Heart left ventricle (tissue), 16 donors: ENCODE results near the gene SERINC4. TPM values are rescaled to one million over a fixed set of nuclear protein-coding genes. Genes with fewer than 3 reads are reported as not detected.
A peak's percentile ranks its signal among the peaks of the same experiment; 100 is the strongest.

ENCODE experiments used
- ATAC-seq, 4 donors: fragments of 200-7000 bp; cut with Tn5 transposase; one replicate each; pipeline ENCODE4 v1.9.1; 2020 to 2022; ENCODE audit warnings: moderate library complexity in 4 of 4, mild to moderate bottlenecking in 3 of 4, moderate number of reproducible peaks in 1 of 4
- DNase-seq, 5 donors: peaks; one replicate each; pipeline ENCODE4 v3.0.0-alpha.2; 2020
- H3K27ac ChIP-seq, 12 donors: fragments of 200-600 bp; sonication (generic) in 4 of 12; one replicate each; pipeline versions ENCODE4 v1.5.0 to v1.8.0; 2016 to 2022; ENCODE audit warnings: mild to moderate bottlenecking in 2 of 12
- H3K27me3 ChIP-seq, 9 donors: fragments of 200-600 bp; sonication (generic) in 2 of 9; one replicate each; pipeline versions ENCODE4 v1.5.1 to v1.8.0; 2016 to 2022; ENCODE audit warnings: mild to moderate bottlenecking in 3 of 9
- H3K36me3 ChIP-seq, 9 donors: fragments of 200-600 bp; sonication (generic) in 2 of 9; one replicate each; pipeline versions ENCODE4 v1.5.0 to v1.8.0; 2018 to 2022; ENCODE audit warnings: mild to moderate bottlenecking in 2 of 9
- H3K4me1 ChIP-seq, 12 donors: fragments of 200-600 bp; sonication (generic) in 4 of 12; one replicate each; pipeline versions ENCODE4 v1.5.0 to v1.8.0; 2016 to 2022; ENCODE audit warnings: mild to moderate bottlenecking in 3 of 12
- H3K4me3 ChIP-seq, 12 donors: fragments of 200-600 bp; sonication (generic) in 4 of 12; one replicate each; pipeline versions ENCODE4 v1.5.0 to v1.8.0; 2017 to 2022; ENCODE audit warnings: mild to moderate bottlenecking in 9 of 12, moderate library complexity in 4 of 12
- H3K9me3 ChIP-seq, 12 donors: fragments of 200-600 bp; sonication (generic) in 4 of 12; one replicate each; pipeline versions ENCODE4 v1.5.0 to v1.8.0; 2016 to 2022; ENCODE audit warnings: mild to moderate bottlenecking in 1 of 12
- POLR2A ChIP-seq, 2 donors: fragments of 450-650 bp; IDR thresholded peaks; one replicate each; pipeline ENCODE4 v1.6.1; 2017; ENCODE audit warnings: antibody characterized with exemption in 2 of 2, mild to moderate bottlenecking in 2 of 2, moderate library complexity in 2 of 2
- WGBS, 4 donors: extraction: QIAGEN DNeasy Blood & Tissue Kit in 2 of 4; methylation state at CpG; one replicate each; pipeline versions ENCODE4 v1.1.5 to v1.1.7; 2013 to 2018; 5-methylcytosine and 5-hydroxymethylcytosine counted together
- intact Hi-C, 10 donors: fragments of 100-400 bp; cut with DNase I; formaldehyde crosslinking; loops; one replicate each; pipeline versions ENCODE4 v1.11.1 to v1.14.2; 2022
- polyA plus RNA-seq, 2 donors: library from polyadenylated mRNA; stranded (reverse); fragments of 200-250 nt; gene quantifications; one replicate each; pipeline ENCODE4 v1.2.3, GENCODE V29; 2013
- total RNA-seq, 9 donors: library from RNA; depleted of rRNA in 2 of 9; stranded (reverse); fragments of >200 nt in 2 of 9; fragmentation: NEBNext Ultra II Directional in 3 of 9; extraction: Animal tissue kit (Norgen Biotek cat#: 25700) in 3 of 9; gene quantifications; one replicate each; pipeline versions ENCODE4 v1.1.0 to v1.2.4, GENCODE V29; 2016 to 2023
- TF ChIP-seq, protein P1 (sequence below), 12 donors: fragments of 200-600 bp; sonication (generic) in 4 of 12; IDR thresholded peaks; one replicate each; pipeline versions ENCODE4 v1.5.0 to v1.8.0; 2018 to 2022; ENCODE audit warnings: antibody characterized with exemption in 12 of 12, mild to moderate bottlenecking in 5 of 12
- donor health status: ischemic (EF 13 %, LVEDD 7.1; RV severe dilation, severe dysfunction).
- donor health status: healthy with polysubstance abuse.
- donor health status: DM: no; HTN: yes; CAD: no.
- donor health status: DM: no; HTN: no; CAD: no.
- donor health status: ischemic (EF 25% LVEDD 6.9; RV normal size, moderate dysfunction).
- donor health status: ischemic (EF 25% LVEDD 5.7; RV mildly dilated, moderate dysfunction).
- donor health status: healthy.
- donor health status: DM: yes; HTN: yes; CAD: no.
- donor health status: ischemic (EF 35%, LVEDD 5.7; RV mildly dilated, moderate dysfunction).
- donor health status: nonischemic (EF 11% LVEDD 7.7; RV severe dilation, severe dysfunction).
- donor health status: DM: yes; HTN: yes; CAD: no.
- donor health status: PGD.
- donor health status: ischemic (EF 29% LVEDD 5.4; RV normal size, mild dysfunction).
- donor health status: nonischemic (EF 23%, LVEDD 6.1; RV moderate dilation, normal function).

SERINC4 gene
- total and polyA plus RNA-seq, 11 donors: 0.14 to 0.42 (median 0.31) TPM; not detected in 1

DNA sequence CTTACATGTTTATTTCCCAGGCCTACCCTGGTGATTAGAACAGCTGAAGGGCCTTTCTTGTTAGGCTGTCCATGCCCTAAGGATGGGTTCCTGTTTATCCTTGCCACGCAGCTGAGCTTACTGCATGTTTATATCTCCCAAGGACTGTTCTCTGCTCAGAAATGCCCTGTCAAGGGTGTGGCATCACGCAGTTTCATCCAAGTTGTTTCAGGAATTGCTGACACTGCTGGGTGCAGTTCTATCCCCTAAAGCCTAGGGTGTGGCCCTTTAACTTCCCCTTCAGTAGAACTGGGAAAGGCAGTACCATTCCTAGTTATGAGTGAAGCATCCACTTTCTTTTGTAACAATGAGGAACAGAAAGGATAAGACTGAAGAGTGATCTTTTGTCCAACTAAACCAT lies 28.2 kb downstream of the SERINC4 start:
- DNase-seq: no peak
- Histone ChIP-seq H3K27me3 (no peaks in the 10 kb centered on the region), H3K9me3 (no peaks in the 10 kb centered on the region), H3K4me3 (no peak overlapping the region), H3K36me3 (peaks cover 0 to 80% (median 71%) of the 10 kb centered on the region in 9 donors), H3K4me1 (peaks cover 0 to 31% (median 5%) of the 10 kb centered on the region in 12 donors), H3K27ac (no peak overlapping the region)
- WGBS, 4 donors: 58 to 81% (median 78%) methylated on average over 2 of the region's 2 CpGs
- intact Hi-C loops: no loop called here
- ATAC-seq: peak in 3 of 4 donors; percentile 14 to 48 (median 18)
- TF ChIP-seq, protein P1, sequence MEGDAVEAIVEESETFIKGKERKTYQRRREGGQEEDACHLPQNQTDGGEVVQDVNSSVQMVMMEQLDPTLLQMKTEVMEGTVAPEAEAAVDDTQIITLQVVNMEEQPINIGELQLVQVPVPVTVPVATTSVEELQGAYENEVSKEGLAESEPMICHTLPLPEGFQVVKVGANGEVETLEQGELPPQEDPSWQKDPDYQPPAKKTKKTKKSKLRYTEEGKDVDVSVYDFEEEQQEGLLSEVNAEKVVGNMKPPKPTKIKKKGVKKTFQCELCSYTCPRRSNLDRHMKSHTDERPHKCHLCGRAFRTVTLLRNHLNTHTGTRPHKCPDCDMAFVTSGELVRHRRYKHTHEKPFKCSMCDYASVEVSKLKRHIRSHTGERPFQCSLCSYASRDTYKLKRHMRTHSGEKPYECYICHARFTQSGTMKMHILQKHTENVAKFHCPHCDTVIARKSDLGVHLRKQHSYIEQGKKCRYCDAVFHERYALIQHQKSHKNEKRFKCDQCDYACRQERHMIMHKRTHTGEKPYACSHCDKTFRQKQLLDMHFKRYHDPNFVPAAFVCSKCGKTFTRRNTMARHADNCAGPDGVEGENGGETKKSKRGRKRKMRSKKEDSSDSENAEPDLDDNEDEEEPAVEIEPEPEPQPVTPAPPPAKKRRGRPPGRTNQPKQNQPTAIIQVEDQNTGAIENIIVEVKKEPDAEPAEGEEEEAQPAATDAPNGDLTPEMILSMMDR (IDR thresholded peaks at IDR 0.05): no peak
- TF ChIP-seq POLR2A (IDR thresholded peaks at IDR 0.05): no peak

DNA sequence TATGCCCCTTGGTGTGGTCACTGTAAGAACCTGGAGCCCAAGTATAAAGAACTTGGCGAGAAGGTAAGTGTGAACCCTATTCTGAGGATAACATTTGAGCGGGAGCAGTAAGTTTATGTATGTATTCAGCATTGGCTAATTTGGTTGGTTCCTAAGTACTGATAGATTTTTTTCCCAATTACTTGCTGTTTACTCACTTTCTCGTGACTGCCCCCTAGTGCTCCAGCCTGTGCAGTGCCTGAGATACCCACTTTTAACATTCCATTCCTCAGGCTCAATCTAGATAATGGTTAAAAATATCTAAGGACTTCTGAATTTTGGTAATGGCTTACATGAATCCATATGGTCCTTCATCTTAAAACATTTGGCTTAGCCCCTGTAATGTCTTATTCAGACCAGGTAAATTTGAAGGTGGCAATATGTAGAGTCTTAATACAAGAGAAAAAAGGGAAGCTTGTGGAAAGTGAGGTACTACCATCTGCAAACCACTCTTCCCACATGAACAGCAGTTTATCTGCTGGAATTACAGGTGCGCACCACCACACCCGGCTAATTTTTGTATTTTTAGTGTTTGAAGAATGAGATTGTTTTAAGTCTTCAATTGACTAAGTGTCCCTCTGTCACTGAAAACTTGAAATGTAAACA lies 30.3 kb downstream of the SERINC4 start:
- TF ChIP-seq POLR2A (IDR thresholded peaks at IDR 0.05): no peak
- TF ChIP-seq, protein P1 (IDR thresholded peaks at IDR 0.05): peak; percentile 61 to 90 (median 77)
- peak in 3 of 4 donors; percentile 30 to 57 (median 43) for ATAC-seq
- H3K4me3 ChIP-seq: no peak overlapping the region
- H3K27ac ChIP-seq: no peak overlapping the region
- H3K36me3 ChIP-seq: peaks cover 0 to 98% (median 92%) of the 10 kb centered on the region in 9 donors
- no peaks in the 10 kb centered on the region for H3K27me3 ChIP-seq
- peaks cover 0 to 20% (median 0%) of the 10 kb centered on the region in 12 donors for H3K4me1 ChIP-seq
- WGBS, 4 donors: 69 to 75% (median 70%) methylated on average over 5 of the region's 5 CpGs
- H3K9me3 ChIP-seq: no peaks in the 10 kb centered on the region
- DNase-seq: peak in 2 of 5 donors; percentile 25 to 52
- intact Hi-C loops: loop anchor here in 1 of 10 donors (10.0 kb wide), 1 partner anchor 55 kb away; the partner anchor contains the start of genes MFAP1 and WDR76

DNA sequence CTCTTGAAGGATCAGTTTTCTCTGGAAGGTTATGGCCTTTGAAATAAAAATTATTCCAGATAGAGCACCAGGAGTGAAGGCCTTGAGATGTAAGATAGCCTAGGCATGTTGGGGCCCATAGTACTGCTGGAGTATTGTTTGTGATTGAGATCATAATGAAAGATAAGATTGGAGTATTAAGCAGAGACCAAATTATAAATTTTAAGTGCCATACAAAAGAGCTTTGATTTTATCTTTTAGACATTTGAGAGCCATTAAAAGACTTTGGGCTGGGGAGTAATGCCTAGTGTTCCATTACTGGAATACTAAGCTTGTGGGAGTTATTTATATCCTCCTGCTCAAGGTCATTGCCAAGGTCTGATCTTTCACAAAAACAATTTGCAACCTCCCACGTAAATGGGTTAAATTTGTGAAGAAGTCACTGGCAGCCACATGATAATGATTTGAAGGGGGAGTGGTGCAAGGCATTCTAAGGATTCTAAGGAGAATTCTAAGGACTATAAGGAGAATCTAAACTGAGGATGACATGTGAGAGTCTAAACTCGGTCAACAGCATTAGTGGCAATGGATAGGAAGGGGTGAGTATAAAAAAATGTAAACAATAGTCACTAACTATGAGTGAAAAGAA lies 36.1 kb downstream of the SERINC4 start:
- intact Hi-C loops: loop anchor here in 1 of 10 donors (10.0 kb wide), 1 partner anchor 61 kb away; the partner anchor contains the start of genes MFAP1 and WDR76
- H3K9me3 ChIP-seq: no peaks in the 10 kb centered on the region
- peaks cover 0 to 100% (median 98%) of the 10 kb centered on the region in 9 donors for H3K36me3 ChIP-seq
- no peaks in the 10 kb centered on the region for H3K27me3 ChIP-seq
- 60 to 62% (median 61%) methylated on average over 2 of the region's 2 CpGs for WGBS, 4 donors
- H3K4me1 ChIP-seq: peaks cover 0 to 8% (median 0%) of the 10 kb centered on the region in 12 donors
- H3K27ac ChIP-seq: peak overlapping the region in 3 of 12 donors; percentile 4 to 35 (median 8)
- TF ChIP-seq, protein P1 (IDR thresholded peaks at IDR 0.05): no peak
- TF ChIP-seq POLR2A (IDR thresholded peaks at IDR 0.05): no peak
- DNase-seq (no peak), ATAC-seq (no peak)
- no peak overlapping the region for H3K4me3 ChIP-seq

DNA sequence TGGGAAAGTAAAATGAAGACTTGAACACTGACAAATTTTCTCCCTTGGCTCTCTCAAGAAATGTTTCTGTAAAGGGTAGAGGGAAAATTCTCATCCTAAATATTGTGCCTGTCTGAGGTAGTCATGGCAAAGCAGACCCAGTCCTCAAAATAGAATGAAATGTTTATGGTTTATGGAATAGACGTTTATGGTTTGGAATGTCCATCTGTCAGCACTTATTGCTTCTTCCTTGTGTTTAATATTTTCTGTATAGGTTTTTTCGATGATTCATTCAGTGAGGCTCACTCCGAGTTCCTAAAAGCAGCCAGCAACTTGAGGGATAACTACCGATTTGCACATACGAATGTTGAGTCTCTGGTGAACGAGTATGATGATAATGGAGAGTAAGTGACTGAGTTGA lies 37.2 kb downstream of the SERINC4 start:
- peaks cover 0 to 100% (median 98%) of the 10 kb centered on the region in 9 donors for H3K36me3 ChIP-seq
- intact Hi-C loops: loop anchor here in 1 of 10 donors (10.0 kb wide), 1 partner anchor 62 kb away; the partner anchor contains the start of genes MFAP1 and WDR76

More for the DNA sequence above, 37.2 kb downstream of the SERINC4 start:
- Histone ChIP-seq H3K4me3 (no peak overlapping the region), H3K27ac (no peak overlapping the region), H3K9me3 (no peaks in the 10 kb centered on the region), H3K27me3 (no peaks in the 10 kb centered on the region), H3K4me1 (peaks cover 0 to 8% (median 0%) of the 10 kb centered on the region in 12 donors)
- no peak for ATAC-seq
- WGBS, 4 donors: 79 to 82% (median 81%) methylated on average over 6 of the region's 6 CpGs
- DNase-seq: no peak
- TF ChIP-seq, protein P1 (IDR thresholded peaks at IDR 0.05): no peak
- no peak for TF ChIP-seq POLR2A (IDR thresholded peaks at IDR 0.05)
